Stimulated activated CD4-positive, alpha-beta T cell treated with anti-CD3 and anti-CD28 coated beads, TNF-alpha, amount 100 ng/mL, for 1 hour (primary cell): ENCODE results near the gene OGG1.
"Not testable (repeated sequence)": the region's sequence is repeated elsewhere in the genome, so short reads cannot be mapped to it uniquely, and the experiment has no call there.

ENCODE experiments used
- DNase-seq, 3 donors: peaks; one replicate each; pipeline ENCODE4 v3.0.0-alpha.2; 2020; ENCODE audit warnings: low read depth in 3 of 3, low spot score in 1 of 3

OGG1 gene

GRCh38 chr3:9761919-9762318, 12.2 kb downstream of the OGG1 start:
- DNase-seq: no peak

- DNase-seq: no peak
Observed at GRCh38 chr3:9762871-9763270, 13.1 kb downstream of the OGG1 start.

GRCh38 chr3:9765865-9766264, 16.1 kb downstream of the OGG1 start:
- no peak for DNase-seq

- DNase-seq: no peak
Observed at GRCh38 chr3:9767418-9767817, 17.7 kb downstream of the OGG1 start.

- DNase-seq: no peak
Observed at GRCh38 chr3:9768141-9768775, 18.5 kb downstream of the OGG1 start.

GRCh38 chr3:9769012-9769411, 19.3 kb downstream of the OGG1 start:
- no peak for DNase-seq

DNA sequence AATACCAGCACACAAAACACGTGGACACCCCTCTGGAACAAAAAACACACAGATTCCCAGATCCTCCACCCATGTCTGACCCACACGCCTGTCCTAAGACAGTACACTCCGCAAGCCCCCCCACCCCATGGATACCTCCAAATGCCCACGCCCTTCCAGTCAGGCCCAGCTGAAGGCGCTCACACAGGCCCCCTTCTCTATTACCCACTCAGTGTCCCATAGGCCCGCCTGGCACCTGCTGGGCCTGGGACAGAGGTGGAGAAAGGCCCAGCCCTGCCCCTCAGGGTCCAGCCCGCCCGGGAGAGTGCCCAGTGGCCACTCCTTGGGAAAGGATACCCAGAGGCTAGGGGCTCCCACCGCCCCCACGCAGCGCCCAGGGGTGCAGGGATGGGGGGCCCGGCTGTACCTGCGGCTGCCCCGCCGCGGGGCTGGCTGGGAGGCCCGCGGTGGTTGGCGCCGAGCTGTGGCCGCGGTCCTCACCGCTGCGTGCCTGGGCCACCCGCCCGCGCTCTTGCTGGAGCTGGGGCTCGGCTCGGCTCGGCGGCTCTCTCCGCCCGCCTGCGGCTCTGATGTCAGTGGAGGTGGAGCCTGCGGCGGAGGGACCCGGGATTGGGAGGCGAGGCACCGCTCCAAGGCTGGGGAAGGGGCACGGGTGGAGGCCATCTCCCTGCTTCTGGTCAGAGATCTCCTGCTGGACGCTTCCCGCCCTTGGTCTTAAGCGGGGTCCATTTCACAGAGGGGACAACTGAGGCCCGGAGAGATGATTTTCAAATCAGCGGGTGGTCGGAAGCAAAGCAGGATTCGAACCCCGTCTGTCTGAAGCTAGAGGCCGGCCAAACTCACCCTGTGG, 19.9 kb downstream of the OGG1 start, which contains the start of gene CAMK1:
CAMK1 (minus strand) TSS at position 522 of the 850 bp plus-strand sequence. CDS start 2,198 bp downstream, outside the sequence.
- DNase-seq: peak in 1 of 3 donors; percentile 53

DNA sequence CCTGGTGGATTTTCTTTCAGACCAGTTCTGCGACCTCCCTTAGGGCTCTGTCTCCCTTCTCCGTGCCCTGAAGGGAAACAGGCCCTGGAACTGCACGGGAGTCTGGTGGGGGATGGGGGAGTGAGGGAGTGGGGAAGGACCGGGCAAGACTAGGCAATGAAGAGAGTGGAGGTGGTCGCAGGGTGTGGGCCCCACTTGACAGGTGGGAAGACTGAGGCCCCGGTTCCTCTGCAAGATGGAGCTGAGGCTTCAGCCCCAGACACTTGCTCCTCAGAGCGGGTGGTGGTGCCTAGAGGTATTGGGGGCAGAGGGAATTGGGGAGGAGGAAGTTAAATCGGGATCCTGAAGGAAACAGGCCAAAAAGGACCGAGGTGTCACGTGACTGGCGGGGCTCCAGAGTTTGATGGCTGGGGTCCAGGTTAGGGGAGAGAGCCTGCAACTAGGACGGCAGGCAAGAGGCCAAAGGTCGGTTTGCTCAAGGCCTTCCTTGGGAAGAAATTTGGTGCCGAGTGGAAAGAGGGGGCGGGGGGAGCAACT, 20.6 kb downstream of the OGG1 start:
- DNase-seq: no peak

DNA sequence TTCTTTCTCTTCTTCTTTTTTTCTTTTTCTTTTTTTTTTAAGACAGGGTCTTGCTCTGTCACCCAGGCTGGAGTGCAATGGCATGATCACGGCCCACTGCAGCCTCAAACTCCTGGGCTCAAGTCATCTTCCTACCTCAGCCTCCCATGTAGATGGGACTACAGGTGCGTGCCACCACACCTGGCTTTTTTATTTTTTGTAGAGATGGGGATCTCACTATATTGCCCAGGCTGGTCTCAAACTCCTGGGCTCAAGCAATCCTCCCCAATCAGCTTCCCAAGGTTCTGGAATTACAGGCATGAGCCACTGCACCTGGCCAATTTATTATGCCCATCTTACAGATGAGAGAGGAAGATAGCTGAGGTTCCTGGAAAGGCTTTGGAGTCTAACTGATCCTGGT, 21.3 kb downstream of the OGG1 start:
- not testable (repeated sequence) for DNase-seq

GRCh38 chr3:9776896-9777693, 27.3 kb downstream of the OGG1 start:
- no peak for DNase-seq

GRCh38 chr3:9777694-9778021, 27.9 kb downstream of the OGG1 start:
- DNase-seq: no peak

DNA sequence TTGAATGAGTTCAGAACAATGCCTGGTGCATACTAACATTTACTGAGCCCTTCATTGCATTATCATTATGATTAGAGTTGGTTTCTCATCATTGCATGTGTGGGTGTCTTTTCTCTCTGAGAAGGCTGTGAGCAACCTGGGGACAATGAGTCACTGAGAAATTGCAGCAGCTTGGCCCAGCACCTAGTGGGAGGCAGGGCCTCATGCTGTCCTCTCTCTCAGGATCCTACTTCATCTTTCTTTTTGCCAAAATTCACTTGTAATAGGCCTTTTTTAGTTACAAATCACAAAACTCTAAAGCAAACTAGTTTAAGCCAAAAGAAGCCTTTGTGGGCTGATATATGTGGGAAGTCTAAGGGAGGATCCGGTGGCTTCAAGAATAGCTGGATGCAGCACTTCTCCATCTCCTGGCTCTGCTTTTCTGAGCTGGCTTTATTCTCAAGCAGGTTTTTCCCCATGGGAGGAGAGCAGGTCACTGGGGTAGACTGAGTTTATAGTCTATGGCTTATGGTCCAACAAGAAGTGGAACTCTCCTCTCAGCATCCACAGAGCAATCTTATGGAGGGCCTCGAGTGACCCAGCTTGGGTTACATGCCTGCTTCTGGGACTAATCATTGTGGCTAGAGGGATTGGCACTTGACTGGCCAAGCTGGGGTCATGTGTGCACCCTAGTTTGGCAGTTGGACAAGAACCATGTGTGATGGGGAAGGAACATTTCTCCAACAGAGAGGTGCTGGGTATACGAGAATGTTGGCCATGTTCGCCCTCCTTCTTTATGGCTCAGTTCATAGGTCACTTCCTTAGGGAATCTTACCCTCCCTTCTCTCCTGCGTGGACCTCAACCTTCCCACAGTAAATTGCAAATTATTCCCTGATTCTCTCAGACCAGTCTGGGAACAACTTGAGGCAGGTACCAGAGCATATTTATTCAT, 28.7 kb downstream of the OGG1 start:
- DNase-seq: no peak

GRCh38 chr3:9779075-9779593, 29.4 kb downstream of the OGG1 start:
- no peak for DNase-seq

GRCh38 chr3:9779721-9780457, 30.1 kb downstream of the OGG1 start:
- DNase-seq: no peak

DNA sequence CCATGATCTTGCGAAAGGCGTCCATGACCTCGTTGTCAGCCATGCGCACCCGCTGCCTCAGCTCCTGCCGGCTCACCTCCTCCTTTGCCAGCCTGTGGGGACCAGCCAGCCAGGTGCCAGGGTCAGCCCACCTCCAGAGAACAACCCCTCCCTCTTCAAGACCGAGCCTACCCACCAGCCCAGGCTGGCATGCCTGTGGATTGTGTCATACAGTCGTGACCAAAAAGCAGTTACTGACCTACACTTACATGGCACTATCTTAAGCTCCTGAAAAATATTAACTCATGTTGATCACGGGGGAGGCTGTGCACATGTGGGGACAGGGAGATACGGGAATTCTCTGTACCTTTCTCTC, 30.7 kb downstream of the OGG1 start:
- no peak for DNase-seq

DNA sequence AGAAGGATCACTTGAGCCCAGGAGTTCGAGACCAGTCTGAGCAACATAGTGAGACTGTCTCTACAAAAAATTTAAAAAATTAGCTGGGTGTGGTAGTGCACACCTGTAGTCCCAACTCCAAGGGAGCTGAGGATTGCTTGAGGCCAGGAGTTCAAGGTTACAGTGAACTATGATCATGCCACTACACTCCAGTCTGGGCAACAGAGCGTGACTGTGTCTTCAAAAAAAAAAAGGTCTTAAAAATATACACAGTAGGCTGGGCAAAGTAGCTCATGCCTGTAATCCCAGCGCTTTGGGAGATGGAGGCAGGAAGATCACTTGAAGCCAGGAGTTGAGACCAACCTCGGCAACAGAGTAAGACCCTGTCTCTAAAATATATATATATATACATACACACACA, 31.2 kb downstream of the OGG1 start:
- no peak for DNase-seq

- DNase-seq: no peak
Observed at GRCh38 chr3:9781551-9781950, 31.8 kb downstream of the OGG1 start.

DNA sequence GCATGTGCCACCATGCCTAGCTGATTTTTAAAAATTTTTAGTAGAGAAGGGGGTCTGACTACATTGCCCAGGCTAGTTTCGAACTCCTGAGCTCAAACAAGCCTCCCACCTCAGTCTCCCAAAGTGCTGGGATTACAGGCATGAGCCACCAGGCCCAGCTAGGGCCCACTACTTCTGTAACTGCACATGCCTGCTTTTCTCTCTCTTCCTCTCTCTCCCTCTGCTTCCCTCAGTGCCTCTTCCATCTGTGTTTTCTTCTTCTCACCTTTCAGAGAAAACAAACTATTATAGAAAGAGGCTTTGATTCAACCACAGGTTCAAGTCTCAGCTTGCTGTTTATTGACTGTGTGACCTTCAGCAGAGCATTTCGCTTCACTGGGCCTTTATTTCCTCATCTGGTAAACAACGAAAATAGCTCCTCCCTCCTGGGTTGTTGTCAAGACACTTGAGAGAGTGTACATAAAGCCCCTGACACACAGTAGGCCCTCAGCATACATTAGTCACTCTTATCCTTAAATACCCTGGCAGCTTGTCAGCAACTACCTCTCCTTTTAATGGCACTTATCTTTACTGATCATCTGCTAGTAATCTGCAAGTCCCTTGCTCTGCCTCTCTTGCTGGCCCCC, 32.3 kb downstream of the OGG1 start:
- no peak for DNase-seq

DNA sequence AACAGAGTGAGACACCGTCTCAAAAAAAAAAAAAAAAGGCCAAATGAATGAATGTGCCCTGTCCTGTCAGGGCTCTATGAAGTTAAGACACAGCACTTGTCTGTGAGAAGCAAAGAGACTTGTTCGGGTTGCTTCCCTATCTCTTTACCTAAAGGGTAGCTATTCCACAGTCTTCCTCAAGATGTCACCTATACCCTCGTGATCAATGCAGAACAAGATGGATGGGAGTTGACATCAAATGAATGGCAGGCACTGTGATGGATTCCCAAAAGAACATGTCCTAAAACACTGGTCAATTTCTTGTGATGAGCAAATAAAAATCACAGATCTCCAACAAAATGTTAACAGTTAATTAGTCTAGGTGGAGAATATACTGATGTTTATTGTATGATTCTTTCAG, 33.0 kb downstream of the OGG1 start:
- no peak for DNase-seq
